Panc1 (cell line): ENCODE results near the gene PER3.

Experiments used
- POLR2AphosphoS5 ChIP-seq: IDR thresholded peaks from 2 replicates; pipeline ENCODE4 v1.6.1; 2012; ENCODE audit warnings: mild to moderate bottlenecking, low read depth, low read length, moderate library complexity
- REST ChIP-seq, 2 experiments: IDR thresholded peaks; 2 replicates each; pipeline ENCODE4 v1.6.1; 2011 to 2012; ENCODE audit warnings: low read depth in 2 of 2, control low read depth in 1 of 2, low read length in 1 of 2, mild to moderate bottlenecking in 1 of 2, moderate library complexity in 1 of 2; ENCODE audit not compliant: insufficient read depth in 1 of 2
- SIN3A ChIP-seq: IDR thresholded peaks from 2 replicates; pipeline ENCODE4 v1.6.1; 2012; ENCODE audit warnings: low read depth, mild to moderate bottlenecking, low read length, moderate library complexity, borderline replicate concordance; ENCODE audit not compliant: insufficient read depth
- TCF7L2 ChIP-seq: IDR thresholded peaks from 2 replicates; pipeline ENCODE4 v1.6.1; 2011; ENCODE audit warnings: mild to moderate bottlenecking, low read depth, low read length, inconsistent platforms
- TF ChIP-seq, protein P1 (sequence below): fragments of 450-650 bp; IDR thresholded peaks from 2 replicates; pipeline ENCODE4 v1.5.1; 2017; ENCODE audit warnings: mild to moderate bottlenecking

GRCh38 chr1:7865978-7866377 lies 81.9 kb downstream of the PER3 start:
- TF ChIP-seq, protein P1, sequence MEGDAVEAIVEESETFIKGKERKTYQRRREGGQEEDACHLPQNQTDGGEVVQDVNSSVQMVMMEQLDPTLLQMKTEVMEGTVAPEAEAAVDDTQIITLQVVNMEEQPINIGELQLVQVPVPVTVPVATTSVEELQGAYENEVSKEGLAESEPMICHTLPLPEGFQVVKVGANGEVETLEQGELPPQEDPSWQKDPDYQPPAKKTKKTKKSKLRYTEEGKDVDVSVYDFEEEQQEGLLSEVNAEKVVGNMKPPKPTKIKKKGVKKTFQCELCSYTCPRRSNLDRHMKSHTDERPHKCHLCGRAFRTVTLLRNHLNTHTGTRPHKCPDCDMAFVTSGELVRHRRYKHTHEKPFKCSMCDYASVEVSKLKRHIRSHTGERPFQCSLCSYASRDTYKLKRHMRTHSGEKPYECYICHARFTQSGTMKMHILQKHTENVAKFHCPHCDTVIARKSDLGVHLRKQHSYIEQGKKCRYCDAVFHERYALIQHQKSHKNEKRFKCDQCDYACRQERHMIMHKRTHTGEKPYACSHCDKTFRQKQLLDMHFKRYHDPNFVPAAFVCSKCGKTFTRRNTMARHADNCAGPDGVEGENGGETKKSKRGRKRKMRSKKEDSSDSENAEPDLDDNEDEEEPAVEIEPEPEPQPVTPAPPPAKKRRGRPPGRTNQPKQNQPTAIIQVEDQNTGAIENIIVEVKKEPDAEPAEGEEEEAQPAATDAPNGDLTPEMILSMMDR: no peak
- TF ChIP-seq POLR2AphosphoS5 (no peak), REST (IDR thresholded peaks at IDR 0.05; ENCODE audit: insufficient read depth in 1 of 2, low read depth in 2 of 2, low read length in 1 of 2) (no peak), SIN3A (no peak), TCF7L2 (no peak)
